ENCODE measurements around the gene PPP2R2D.
A peak's percentile ranks its signal among the peaks of the same experiment; 100 is the strongest.
"Not testable (repeated sequence)": the region's sequence is repeated elsewhere in the genome, so short reads cannot be mapped to it uniquely, and the experiment has no call there.

PPP2R2D gene

DNA sequence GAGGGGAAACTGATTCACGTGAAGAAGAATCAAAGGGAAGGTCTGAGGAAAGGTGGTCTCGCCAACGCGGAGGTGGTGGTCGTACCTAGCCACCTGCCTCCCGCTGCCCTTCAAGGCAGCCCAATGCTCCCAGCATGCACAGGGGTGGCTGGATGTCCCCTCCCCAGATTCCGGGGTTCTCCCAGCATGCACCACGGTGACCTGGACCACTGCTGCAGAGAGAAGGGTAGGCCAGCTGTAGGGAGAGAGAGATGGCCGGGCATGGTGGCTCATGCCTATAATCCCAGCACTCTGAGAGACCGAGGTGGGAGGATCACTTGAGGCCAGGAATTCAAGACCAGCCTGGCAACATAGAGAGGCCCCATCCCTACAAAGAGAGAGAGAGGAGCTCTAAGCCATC is 32.4 kb upstream of the PPP2R2D start:
- no peak for DNase-seq (ENCODE audit: low spot score)

DNA sequence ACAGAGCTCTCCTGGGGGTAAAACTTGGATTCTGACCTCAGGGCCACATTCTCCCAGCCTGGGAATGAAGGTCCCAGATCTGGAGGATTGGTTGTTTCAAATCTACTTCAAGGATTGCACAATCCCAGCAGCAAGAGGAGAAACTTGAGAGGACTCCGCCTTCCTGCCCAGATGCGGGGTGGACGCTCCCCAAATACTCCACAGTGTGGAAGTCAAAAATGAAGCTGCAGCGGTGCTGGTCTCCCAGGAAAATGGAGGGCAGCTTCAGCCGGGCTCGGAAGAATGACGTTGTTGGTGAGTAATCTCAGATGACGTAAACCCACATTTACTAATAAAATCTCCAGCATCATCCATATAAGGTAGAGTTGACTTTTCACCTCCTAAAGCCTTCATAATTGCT is 31.5 kb upstream of the PPP2R2D start:
- DNase-seq (ENCODE audit: low spot score) = no peak

DNA sequence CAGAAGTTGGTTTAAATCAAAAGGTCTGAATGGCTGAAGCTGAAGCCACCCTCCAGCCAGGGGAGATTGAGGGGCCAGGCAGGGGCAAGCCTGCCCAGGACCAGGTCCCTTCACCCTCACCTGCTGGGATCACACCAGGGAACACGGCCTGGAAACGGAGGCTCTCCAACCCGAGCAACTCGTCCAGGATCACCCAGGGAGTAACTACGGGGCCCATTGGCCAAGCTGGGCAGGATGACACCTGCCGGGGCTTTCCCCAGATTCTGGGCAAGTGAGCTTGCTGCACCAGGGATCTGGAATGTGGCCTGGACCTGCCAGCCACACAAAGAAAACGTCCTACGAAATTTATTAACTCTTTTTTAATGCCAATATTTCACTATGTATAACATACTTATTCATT is 30.4 kb upstream of the PPP2R2D start:
- DNase-seq (ENCODE audit: low spot score) = no peak

DNA sequence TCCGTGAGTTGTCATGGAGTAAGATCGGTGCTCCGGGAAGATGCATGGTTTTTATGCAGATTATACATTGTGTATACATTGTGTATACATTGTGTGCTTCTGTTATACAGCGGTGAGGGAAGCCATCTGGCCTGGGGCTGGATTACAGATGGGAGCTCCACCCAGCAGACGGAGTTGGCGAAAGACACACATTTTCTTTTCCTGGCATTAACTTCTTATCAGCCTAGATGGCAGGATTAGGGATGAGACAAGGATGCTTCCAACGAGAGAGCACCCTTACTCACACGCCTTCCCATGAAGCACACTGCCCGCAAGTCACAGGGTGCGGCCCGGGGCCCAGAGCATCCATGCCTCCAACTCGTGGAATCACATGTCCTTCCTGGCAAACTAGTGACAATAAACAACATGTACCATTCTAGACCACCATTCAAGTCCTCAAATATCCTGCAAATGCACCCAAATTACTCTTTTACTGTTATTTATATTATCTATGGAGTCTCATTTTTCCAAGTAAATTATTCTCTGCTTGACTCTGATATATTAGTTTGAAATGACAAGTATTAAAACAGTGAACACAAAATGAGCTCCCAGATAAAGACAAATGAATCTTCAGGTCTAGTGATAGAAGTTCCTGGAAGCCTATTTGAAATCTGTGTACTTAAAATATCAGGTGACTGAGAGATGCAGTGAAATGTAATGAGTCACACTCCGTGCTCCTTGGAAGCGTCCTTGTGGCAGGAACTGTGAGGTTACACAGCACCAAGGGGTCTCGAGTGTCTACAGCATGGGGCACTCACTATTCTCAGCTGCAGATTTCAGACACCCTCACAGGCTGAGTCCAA is 29.8 kb upstream of the PPP2R2D start:
- DNase-seq (ENCODE audit: low spot score) = no peak

DNA sequence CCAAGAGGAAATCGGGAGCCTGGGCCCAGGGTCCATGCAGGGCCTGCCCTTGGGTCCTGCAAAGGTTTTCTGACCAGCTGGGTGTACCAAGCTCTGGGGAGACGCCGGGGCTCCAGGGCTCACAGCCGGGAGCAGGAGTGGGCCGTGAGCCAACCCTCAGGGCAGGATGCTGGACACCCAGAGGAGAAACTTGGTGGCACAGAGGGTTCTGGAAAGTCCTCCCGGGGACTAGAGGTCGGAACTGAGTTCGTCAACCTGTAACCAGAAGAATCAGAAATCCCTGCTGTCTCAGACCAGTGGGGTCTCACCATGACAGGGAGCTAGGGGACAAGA is 29.2 kb upstream of the PPP2R2D start:
- no peak for DNase-seq (ENCODE audit: low spot score)

DNA sequence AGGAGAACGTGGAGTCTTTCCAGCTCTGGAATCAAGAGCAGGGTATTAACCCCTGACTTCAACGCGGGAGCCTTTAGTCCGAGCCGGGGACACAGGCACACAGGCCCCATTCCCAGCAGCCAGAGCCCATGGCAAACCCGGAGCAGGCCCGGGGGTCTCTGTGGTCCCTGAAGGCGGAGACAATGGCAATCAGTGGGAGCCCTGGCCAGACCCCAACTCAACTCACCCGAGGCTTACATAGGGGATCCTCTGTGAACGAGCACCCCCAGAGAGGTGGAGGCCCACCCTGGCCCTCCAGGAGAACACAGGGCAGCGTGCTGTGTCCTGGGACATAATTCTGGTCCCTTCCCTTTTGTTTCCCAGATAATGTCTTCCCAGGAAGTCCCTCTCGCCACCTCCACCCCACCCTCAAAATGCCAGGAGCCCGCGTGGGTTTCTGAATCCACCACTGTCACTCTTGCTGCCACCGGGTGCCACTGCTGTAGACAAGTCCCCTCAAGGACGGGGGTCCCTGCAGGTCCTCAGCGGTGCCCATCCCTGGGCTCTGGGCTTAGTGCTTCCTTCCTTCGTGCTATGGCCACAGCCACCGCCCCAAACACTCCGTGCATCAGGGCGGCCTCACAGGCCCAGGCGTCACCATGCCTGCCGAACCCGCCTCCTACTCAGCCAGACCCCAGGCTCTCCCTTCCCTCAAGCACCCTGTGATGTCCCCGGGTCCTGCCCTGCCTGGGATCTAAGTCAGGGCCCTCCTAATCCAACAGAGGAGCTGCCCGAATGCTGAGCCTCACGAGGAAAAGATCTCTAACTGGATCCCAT is 28.6 kb upstream of the PPP2R2D start:
- no peak for DNase-seq (ENCODE audit: low spot score)

DNA sequence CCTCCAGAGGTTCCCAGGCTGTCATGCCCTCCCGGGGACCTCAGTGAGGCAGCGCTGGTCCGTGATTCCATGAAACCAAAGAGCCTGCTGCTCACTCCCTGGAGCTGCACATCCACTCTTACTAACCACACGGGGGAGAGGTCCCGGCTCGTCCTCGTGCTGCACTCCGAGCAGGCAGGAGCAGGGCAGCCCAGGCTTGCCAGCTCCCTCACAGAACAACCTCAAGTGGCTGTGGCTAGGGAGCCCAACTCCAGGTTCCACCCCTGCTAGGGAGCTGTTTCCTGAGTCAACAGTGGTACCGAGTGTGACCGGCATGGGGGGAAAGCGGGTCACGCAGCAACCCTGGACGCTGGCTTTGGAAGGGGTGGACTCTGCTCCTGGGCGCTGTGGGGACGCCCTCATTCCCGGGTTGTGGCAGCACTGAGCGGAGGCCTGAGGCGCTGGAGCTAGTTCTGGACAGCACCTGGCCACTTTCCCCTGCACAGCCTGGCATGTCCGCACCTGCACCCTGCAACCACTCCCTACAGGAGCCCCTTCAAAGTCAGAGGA is 27.9 kb upstream of the PPP2R2D start:
- no peak for DNase-seq (ENCODE audit: low spot score)

DNA sequence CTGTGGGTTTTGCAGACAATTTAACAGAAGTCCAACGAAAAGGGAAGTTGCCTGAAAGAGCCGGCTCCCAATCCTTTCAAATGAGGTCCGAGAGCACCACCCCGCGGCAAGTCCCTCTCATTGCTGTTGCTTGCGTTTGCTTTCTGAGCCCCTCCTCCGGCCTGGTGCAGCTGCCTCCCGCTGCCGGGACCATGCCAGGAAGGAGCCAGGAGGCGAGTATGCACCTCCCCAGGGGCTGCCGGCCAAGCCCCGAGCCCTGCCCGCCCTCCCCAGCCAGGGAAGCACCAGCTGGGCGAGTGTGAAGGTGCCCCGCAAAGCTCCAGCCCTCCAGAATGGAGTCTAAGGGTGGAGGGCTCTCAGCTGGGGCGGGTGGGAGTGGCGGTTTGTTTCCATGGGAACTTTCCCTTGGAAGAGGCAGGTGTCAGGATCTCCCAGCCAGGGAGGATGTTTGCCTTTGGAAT is 25.8 kb upstream of the PPP2R2D start:
- DNase-seq (ENCODE audit: low spot score) = peak; percentile 82

DNA sequence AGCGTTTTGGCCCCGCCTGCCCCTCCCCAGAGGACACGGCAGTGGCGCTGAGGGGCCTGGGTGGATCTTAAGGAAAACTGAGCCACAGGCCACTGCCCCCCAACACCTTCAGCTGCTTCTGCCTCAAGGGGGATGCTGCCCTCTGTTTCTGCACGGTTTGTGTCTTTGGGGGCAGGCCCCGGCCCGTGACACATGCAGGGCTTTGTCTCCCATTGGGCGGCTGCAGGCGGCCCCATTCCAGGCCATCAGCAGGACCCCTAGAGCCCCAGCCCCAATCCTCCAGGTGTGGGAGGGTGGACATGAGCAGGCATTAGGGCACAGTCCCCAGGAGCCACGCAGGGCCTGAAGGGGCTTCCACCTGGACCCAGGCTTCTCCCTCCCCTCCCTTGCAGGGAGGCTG is 25.3 kb upstream of the PPP2R2D start:
- no peak for DNase-seq (ENCODE audit: low spot score)

DNA sequence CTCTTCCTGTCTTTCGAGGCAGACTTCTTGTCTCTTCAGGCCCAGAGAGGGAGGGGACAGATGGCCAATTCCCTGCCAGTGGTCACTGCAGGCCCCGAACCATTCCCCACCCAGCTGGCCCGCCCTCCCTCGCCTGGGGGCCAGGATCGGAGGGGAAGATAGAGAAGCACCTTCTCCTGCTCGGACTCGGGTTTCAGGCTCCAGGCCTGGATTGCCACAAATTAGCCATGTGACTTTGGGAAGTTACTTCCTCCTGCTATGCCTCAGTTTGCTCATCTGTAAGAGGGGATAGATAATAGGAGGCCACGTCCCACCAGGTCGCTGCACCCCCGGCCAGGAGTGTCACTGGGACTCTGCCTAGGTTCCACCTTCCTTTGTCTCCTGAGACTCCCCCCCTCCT is 24.8 kb upstream of the PPP2R2D start:
- no peak for DNase-seq (ENCODE audit: low spot score)

DNA sequence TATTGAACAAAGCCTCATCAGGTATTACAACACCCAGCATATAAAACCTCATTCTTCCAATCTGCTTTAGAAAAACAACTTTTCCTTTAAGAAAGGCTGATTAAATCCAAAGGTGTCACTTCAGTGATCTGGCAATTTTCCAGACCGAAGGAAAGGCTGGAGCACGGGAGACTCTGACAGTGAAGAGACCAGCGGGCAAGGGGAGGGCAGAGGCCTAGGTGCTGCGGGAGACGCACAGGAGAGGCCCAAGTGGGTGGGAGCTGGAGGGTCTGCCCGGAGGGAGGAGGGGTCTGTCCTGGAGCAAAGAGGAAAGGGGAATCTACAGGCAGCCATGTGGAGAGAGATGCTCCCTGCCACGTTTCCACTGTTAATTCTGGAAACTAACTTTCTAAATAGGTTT is 24.3 kb upstream of the PPP2R2D start:
- DNase-seq (ENCODE audit: low spot score) = no peak

DNA sequence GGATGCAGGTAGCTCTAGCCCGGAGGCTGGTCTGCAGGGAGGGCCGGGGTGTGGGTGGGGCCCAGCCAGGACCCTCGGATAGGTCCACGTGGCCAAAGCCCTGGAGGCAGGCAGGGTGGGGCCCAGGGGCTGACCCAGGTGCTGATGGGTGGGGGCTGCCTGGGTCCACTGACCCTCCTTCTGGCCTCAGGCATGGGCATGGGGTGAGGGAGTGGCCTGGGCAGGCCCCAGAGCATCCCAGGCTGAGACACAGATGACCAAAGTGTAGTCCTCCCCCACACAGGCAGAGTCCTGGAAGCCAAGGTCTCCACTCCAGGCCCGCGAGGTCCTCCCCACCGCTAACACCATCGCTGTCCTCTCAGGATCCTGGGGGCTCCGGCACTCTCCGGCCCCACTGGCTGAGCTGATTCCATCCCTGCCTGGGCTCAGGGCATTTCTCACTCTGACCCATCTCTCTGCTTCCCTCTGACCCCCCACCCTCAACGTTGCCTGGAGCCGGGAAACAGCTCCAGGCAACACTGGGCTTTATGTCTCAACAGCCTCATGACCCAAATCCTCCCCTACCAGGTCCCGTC is 20.7 kb upstream of the PPP2R2D start:
- no peak for DNase-seq (ENCODE audit: low spot score)

DNA sequence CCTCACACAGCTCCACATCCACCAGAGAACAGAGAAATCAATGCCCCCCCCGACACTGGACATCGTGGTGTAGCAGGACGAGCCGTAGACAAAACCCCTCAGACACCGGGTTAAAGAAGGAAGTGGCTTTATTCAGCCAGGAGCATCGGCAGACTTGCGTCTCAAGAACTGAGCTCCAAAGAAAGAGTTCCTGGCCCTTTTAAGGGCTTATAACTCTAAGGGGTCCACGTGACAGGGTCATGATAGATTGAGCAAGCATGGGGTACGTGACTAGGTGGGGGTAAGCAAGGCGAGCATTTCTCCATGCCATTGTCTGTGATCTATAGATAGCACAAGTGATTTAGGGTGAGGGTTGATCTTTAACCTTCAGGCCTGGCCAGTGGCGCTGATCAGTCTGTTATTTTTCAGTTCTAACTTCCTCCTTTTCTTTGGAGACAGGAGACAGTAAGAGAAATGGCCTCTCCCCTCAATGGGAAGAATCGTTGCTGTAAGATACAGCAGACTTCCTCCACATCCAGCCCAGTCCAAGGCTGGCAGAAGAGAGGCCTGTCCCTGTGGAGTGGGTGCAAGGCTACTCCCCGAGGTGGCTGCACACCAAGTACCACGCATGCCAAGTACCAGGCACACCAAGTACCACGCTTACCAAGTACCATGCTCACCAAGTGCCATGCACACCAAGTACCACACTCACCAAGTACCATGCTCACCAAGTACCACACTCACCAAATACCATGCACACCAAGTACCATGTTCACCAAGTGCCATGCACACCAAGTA is 19.5 kb upstream of the PPP2R2D start:
- DNase-seq (ENCODE audit: low spot score) = no peak

DNA sequence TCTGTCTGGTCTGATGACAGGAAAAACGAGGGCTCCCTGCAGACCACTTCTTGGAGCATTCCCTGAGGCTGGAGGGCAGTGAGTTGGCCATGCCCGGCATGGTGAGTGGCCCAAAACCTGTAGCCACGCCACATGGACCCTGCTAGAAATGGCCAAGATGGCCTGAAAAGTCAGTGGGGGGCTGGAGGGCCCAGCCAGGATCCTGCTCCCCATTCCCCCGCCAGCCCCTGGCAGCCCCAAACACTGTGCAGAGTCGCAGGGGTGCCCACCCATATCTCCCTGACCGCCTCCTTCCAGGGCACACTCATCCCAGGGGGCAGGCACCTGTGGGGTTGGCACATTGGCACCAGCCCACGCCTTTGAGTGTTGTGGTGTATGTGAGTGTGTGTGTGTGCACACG is 18.7 kb upstream of the PPP2R2D start:
- no peak for DNase-seq (ENCODE audit: low spot score)

DNA sequence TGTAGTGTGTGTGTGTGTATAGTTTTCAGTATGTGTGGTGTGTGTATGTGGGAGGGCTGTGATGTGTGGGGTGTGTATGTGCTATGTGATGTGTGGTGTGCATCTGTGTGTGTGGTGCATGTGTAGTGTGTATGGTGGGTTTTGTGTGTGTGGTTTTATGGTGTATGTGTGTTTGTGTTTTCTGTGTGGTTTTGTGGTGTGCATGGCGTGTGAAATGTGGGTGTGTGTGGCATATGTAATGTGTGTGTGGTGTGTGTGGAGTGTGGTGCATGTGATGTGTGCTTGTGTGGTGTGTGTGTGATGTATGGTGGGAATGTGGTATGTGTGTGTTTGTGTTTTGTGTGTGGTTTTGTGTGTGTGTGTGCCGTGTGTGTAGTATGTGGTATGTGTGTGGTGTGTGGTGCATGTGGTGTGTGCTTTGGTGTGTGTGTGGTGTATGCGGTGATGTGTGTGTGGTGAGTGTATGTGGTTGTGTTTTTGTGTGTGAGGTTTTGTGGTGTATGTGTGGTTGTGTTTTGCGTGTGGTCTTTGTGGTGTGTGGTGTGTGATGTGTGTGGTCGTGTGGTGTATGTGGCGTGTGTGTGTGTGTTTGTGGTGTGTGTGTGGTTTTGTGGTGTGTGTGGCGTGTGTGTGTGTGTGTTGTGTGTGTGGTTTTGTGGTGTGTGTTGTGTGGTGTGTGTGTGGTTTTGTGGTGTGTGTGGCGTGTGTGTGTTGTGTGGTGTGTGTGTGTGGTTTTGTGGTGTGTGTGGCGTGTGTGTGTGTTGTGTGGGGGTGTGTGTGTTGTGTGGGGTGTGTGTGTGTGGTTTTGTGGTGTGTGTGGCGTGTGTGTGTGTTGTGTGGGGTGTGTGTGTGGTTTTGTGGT is 18.0 kb upstream of the PPP2R2D start:
- DNase-seq (ENCODE audit: low spot score) = no peak

DNA sequence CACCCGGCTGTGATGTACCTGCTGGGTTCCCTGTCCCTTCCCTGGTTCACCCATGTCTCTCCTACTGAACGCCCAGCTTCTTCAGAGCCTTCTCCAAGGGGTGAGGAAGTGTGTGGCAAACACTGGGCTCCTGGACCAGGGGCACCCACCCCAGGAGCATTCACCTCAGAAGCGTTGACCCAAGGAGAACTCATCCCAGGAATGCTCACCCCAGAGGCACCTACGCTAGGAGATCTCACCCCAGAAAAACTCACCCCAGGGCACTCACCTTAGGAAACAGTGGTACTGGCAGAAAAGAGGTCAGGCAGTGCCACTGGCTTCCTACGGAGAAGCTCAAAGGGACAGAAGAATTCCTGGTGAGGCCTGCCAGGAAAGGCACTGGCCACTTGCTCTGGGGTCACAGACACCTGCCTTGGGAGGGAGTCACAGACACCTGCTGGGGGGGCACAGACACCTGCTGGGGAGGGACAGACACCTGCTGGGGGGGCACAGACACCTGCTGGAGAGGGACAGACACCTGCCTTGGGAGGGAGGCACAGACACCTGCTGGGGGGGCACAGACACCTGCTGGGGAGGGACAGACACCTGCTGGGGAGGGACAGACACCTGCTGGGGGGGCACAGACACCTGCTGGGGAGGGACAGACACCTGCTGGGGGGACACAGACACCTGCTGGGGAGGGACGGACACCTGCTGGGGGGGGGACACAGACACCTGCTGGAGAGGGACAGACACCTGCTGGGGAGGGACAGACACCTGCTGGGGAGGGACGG is 17.0 kb upstream of the PPP2R2D start:
- DNase-seq (ENCODE audit: low spot score) = not testable (repeated sequence)

DNA sequence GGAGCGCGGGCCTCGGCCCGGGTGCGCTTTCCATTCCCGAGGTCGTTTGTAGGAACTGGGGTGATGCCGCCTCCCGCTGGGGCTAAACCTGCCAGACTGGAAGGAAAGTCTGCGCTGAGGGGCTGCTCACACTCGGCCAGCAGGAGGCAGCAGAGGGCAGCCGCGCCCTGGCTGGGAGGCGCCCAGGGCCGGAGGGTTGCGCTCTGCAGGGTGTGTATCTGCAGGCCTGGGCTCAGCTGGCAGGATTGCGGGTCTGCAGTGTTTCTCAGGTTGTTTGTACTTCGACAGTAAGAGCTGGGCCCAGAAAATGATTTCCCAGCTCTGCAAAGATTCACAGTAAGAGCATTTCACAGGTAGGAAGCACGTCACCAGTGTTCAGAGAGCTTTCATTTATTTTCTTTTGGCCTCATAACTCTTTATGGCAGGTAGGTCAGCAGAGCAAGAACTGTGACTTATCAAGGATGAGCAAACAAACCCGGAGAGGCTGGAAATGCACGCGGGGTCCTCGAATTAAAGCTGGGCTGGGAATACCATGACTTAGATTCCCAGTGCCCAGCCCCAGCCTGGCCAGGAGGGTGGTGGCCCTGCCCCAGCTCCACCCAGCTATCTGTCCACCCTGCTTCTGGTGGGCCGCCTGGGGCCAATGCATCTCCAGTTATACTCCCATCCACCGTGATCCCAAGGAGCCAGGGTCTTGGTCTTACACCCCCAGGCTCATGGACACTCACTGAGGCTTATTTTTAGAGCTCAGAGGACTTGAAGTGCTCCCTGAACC is 15.2 kb upstream of the PPP2R2D start:
- DNase-seq (ENCODE audit: low spot score) = peak; percentile 86

DNA sequence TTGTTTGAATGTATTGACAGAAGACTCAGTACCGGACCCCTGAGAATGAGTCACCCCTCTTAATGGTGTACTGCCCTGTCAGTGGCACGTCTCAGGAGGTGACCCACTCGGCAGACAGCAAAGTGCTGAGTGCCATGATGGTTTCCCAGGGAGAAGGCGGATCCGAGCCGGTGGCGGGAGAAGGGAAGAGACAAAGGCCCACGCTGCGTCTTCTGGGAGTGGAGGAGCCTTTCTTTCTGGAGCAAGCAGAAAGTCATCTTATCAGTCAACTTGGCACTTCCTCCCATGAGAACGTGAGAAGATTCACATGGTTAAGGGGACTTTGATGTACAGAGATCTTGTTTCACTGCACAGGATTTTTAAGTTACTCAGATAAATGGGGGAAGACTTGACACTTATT is 14.6 kb upstream of the PPP2R2D start:
- DNase-seq (ENCODE audit: low spot score) = no peak

DNA sequence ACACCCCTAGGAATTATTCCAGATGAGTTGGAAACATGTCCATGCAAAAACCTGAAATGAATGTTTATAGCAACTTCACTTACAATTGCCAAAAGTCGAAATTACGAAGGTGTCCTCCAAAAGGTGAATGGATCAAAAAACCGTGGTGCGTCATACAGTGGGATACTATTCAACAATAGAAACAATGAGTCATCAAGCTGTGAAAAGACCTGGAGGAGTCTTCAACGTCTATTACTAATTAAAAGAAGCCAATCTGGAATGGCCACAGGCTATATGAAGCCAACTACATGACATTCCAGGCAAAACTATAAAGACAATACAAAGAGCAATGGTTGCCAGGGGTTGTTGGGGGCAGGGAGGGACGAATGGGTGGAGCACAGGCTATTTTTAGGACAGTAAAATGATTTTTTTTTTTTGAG is 12.6 kb upstream of the PPP2R2D start:
- DNase-seq (ENCODE audit: low spot score) = no peak

Measured in D341Med (cell line).